D341Med (cell line): ENCODE data around the gene ELMO1.

Experiments used
- DNase-seq: peaks from one replicate; pipeline ENCODE4 v3.0.0; 2012; ENCODE audit warnings: low spot score

The ELMO1 gene

GRCh38 chr7:36871355-36871738 lies 577.3 kb downstream of the ELMO1 start:
- DNase-seq, result no peak

GRCh38 chr7:36870625-36871354 lies 577.9 kb downstream of the ELMO1 start:
- DNase-seq, result no peak

GRCh38 chr7:36868727-36869411 lies 579.8 kb downstream of the ELMO1 start:
- no peak for DNase-seq

DNA sequence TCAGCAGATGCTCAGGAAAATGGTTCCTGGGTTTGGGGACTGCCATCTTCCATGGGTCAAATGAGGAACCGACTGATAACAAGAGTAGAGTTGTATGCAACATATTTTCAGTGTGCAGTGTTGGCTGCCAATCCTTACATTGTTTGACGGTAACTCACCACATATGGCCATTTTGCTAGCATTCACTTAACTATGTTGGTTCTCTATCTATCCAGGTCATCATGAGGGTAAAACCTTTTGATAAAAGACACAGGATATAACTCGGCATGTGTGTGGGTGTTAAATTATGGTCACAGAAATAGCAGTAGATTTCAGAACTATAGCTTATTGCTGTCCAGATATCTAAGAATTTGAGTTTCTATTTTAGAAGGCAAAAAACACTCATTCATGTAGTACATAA lies 583.6 kb downstream of the ELMO1 start:
- no peak for DNase-seq

- no peak for DNase-seq
Measured at GRCh38 chr7:36863901-36864701, 584.6 kb downstream of the ELMO1 start.

- no peak for DNase-seq
Measured at GRCh38 chr7:36862771-36863261, 585.8 kb downstream of the ELMO1 start.

- no peak for DNase-seq
Measured at GRCh38 chr7:36861656-36862055, 587.0 kb downstream of the ELMO1 start.

DNA sequence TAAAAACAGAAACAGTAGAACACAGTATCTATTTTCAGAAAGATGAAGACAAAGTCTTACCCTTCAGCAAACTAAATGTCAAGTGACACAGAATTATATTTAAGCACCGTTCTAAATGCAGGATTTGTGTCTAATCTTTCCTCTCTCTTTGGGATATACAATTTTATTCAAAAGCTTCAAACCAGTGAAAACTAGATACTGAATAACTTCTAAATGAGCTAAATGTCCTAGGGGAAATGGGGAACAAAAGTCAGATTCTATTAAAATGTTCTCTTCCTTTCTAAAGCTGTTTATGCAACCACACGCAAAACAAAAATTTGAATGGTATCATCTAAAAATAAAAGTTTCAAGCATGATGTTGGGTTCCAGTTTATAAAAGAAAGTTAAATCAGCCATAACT lies 588.0 kb downstream of the ELMO1 start:
- DNase-seq, result no peak

DNA sequence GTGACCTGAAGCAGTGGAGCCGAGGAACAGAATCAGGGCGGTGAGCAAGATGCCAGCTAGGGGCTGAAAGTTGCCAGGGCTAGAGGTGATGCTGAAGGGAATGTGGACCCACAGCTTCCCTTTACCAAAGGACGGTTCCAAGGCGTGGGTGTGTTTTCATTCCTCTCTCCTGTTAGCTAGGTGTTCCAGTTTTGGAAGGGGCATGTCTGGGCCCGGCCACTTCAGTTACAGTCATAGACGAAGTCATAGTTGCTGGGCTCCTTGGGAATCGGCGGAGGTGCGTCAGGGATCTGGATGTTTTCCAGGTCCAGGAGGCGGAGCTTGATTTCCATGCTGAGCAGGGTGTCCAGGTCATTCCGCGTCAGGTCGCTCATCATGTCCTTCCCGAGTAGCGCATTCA lies 593.3 kb downstream of the ELMO1 start:
- DNase-seq, result no peak

GRCh38 chr7:36854652-36855051 lies 594.0 kb downstream of the ELMO1 start:
- DNase-seq, result no peak

DNA sequence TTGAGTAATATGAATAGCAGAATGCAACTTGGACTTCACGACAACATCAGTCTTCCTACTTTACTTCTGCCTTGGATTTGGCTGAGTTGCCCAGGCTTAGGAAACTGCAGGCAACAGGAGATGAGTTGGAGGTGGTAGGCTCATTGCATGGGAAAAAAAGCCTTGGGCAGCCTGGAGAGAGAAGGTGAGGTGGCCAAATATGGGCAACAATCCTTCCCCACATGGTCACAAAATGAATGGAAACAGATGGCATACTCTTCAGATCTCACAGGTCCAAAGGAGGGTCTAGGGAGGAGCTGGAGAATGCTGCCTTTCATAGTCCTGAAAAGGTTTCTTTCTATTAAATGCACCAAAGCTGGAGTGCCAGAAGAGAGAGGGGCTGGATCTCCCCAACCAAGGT lies 595.7 kb downstream of the ELMO1 start:
- no peak for DNase-seq

GRCh38 chr7:36852017-36852416 lies 596.6 kb downstream of the ELMO1 start:
- DNase-seq, result no peak

GRCh38 chr7:36851382-36851781 lies 597.3 kb downstream of the ELMO1 start:
- no peak for DNase-seq

DNA sequence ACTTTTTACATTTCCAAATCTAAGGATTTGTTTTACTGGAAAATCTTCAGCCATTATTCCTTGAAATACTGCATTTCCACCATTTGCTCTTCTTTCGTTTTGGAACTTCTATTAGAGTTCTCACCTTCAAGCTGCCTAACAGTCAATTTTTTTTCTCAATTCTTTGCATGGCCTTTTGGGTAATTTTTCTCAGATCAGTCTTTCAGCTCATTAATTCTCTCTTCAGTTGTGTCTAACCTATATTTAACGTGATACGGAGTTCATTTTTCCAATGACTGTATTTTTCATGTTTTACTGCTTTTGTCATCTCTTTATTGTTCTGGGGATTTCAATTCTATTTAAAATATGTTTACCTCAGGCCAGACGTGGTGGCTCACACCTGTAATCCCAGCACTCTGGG lies 600.7 kb downstream of the ELMO1 start:
- DNase-seq, result no peak

DNA sequence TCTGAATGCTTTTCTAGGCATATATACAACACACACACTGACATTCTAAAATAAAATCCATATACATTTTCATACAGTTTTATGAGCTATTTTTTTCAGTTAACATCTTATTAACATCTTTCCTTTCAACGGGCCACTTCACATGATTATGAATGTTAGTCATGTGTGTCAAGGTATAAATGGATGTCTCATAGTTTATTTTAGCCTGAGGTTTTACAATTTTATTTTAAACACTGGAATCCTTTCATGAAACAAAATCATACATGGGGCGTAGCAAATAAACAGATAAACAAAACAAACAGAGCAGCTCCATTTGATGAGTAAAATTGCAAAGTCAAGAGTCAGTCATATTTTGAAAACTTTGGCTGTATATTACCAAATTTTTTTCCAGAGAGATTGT lies 604.3 kb downstream of the ELMO1 start:
- DNase-seq, result no peak

GRCh38 chr7:36840904-36841303 lies 607.8 kb downstream of the ELMO1 start:
- no peak for DNase-seq

- DNase-seq, result peak; percentile 29
Measured at GRCh38 chr7:36838616-36839225, 609.9 kb downstream of the ELMO1 start.

- DNase-seq, result no peak
Measured at GRCh38 chr7:36831049-36831448, 617.6 kb downstream of the ELMO1 start.

GRCh38 chr7:36827726-36828703 lies 620.6 kb downstream of the ELMO1 start:
- no peak for DNase-seq

- DNase-seq, result no peak
Measured at GRCh38 chr7:36825501-36825900, 623.2 kb downstream of the ELMO1 start.

DNA sequence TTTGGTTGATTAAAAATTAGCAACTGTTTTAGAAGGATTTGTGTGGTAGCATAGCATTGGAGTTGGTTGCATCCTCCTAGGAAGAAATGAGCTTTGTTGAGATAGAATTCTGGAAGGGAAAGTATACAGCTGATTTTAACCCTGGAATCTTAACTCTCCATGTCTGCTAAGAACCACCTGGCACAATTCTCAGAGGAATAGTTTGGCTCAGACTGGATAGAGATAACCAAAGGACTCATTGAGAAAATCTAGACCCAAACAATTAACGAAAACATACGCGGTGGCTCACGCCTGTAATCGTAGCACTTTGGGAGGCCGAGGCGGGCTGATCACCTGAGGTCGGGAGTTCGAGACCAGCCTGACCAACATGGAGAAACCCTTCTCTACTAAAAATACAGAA lies 625.3 kb downstream of the ELMO1 start:
- DNase-seq, result no peak
